ENCODE results near the gene EIF4A3.

- TF ChIP-seq CTCF (IDR thresholded peaks at IDR 0.05) (no peak), POLR2A (IDR thresholded peaks at IDR 0.05) (no peak)
Observed at GRCh38 chr17:80176757-80177156, 29.8 kb upstream of the EIF4A3 start.
